Measurements from ENCODE around the gene NPPC.
"Not testable (repeated sequence)": the region's sequence is repeated elsewhere in the genome, so short reads cannot be mapped to it uniquely, and the experiment has no call there.

The NPPC gene

GRCh38 chr2:231884438-231885140, 41.6 kb downstream of the NPPC start:
- Histone ChIP-seq H3K4me3 (ENCODE audit: low read depth, low read length) (no peak overlapping the region), H3K36me3 (ENCODE audit: control insufficient read depth, insufficient read depth, low read length) (no peaks in the 10 kb centered on the region), H3K4me1 (ENCODE audit: control insufficient read depth, insufficient read depth, low read length) (no peaks in the 10 kb centered on the region), H3K27ac (ENCODE audit: low read depth, low read length) (no peak overlapping the region), H3K27me3 (ENCODE audit: control insufficient read depth, insufficient read depth, low read length) (no peaks in the 10 kb centered on the region), H3K9ac (ENCODE audit: low read depth, low read length) (no peak overlapping the region), H3K9me3 (ENCODE audit: control insufficient read depth, insufficient read depth, low read length) (no peaks in the 10 kb centered on the region)

GRCh38 chr2:231883468-231883881, 42.7 kb downstream of the NPPC start:
- Histone ChIP-seq H3K27me3 (ENCODE audit: control insufficient read depth, insufficient read depth, low read length) (no peaks in the 10 kb centered on the region), H3K9me3 (ENCODE audit: control insufficient read depth, insufficient read depth, low read length) (no peaks in the 10 kb centered on the region), H3K4me3 (ENCODE audit: low read depth, low read length) (no peak overlapping the region), H3K9ac (ENCODE audit: low read depth, low read length) (no peak overlapping the region), H3K27ac (ENCODE audit: low read depth, low read length) (no peak overlapping the region), H3K36me3 (ENCODE audit: control insufficient read depth, insufficient read depth, low read length) (no peaks in the 10 kb centered on the region), H3K4me1 (ENCODE audit: control insufficient read depth, insufficient read depth, low read length) (no peaks in the 10 kb centered on the region)

GRCh38 chr2:231882646-231883045, 43.5 kb downstream of the NPPC start:
- no peaks in the 10 kb centered on the region for H3K36me3 ChIP-seq (ENCODE audit: control insufficient read depth, insufficient read depth, low read length)
- no peaks in the 10 kb centered on the region for H3K9me3 ChIP-seq (ENCODE audit: control insufficient read depth, insufficient read depth, low read length)
- no peak overlapping the region for H3K4me3 ChIP-seq (ENCODE audit: low read depth, low read length)
- H3K27ac ChIP-seq (ENCODE audit: low read depth, low read length) = no peak overlapping the region
- no peak overlapping the region for H3K9ac ChIP-seq (ENCODE audit: low read depth, low read length)
- no peaks in the 10 kb centered on the region for H3K27me3 ChIP-seq (ENCODE audit: control insufficient read depth, insufficient read depth, low read length)
- no peaks in the 10 kb centered on the region for H3K4me1 ChIP-seq (ENCODE audit: control insufficient read depth, insufficient read depth, low read length)

GRCh38 chr2:231880371-231880770, 45.8 kb downstream of the NPPC start:
- H3K9ac ChIP-seq (ENCODE audit: low read depth, low read length); H3K4me1 ChIP-seq (ENCODE audit: control insufficient read depth, insufficient read depth, low read length); H3K36me3 ChIP-seq (ENCODE audit: control insufficient read depth, insufficient read depth, low read length); H3K27ac ChIP-seq (ENCODE audit: low read depth, low read length); H3K4me3 ChIP-seq (ENCODE audit: low read depth, low read length); H3K9me3 ChIP-seq (ENCODE audit: control insufficient read depth, insufficient read depth, low read length); H3K27me3 ChIP-seq (ENCODE audit: control insufficient read depth, insufficient read depth, low read length): not testable (repeated sequence)

- Histone ChIP-seq H3K4me3 (ENCODE audit: low read depth, low read length) (no peak overlapping the region), H3K36me3 (ENCODE audit: control insufficient read depth, insufficient read depth, low read length) (no peaks in the 10 kb centered on the region), H3K4me1 (ENCODE audit: control insufficient read depth, insufficient read depth, low read length) (no peaks in the 10 kb centered on the region), H3K27ac (ENCODE audit: low read depth, low read length) (no peak overlapping the region), H3K27me3 (ENCODE audit: control insufficient read depth, insufficient read depth, low read length) (no peaks in the 10 kb centered on the region), H3K9ac (ENCODE audit: low read depth, low read length) (no peak overlapping the region), H3K9me3 (ENCODE audit: control insufficient read depth, insufficient read depth, low read length) (no peaks in the 10 kb centered on the region)
Measured at GRCh38 chr2:231879216-231879615, 47.0 kb downstream of the NPPC start.

GRCh38 chr2:231877533-231878456, 48.4 kb downstream of the NPPC start:
- Histone ChIP-seq H3K36me3 (ENCODE audit: control insufficient read depth, insufficient read depth, low read length) (no peaks in the 10 kb centered on the region), H3K4me1 (ENCODE audit: control insufficient read depth, insufficient read depth, low read length) (no peaks in the 10 kb centered on the region), H3K27ac (ENCODE audit: low read depth, low read length) (no peak overlapping the region)

GRCh38 chr2:231874944-231875343, 51.3 kb downstream of the NPPC start:
- H3K9me3 ChIP-seq (ENCODE audit: control insufficient read depth, insufficient read depth, low read length) = no peaks in the 10 kb centered on the region
- no peaks in the 10 kb centered on the region for H3K36me3 ChIP-seq (ENCODE audit: control insufficient read depth, insufficient read depth, low read length)
- H3K27me3 ChIP-seq (ENCODE audit: control insufficient read depth, insufficient read depth, low read length) = no peaks in the 10 kb centered on the region
- H3K4me3 ChIP-seq (ENCODE audit: low read depth, low read length) = no peak overlapping the region
- no peak overlapping the region for H3K27ac ChIP-seq (ENCODE audit: low read depth, low read length)
- H3K4me1 ChIP-seq (ENCODE audit: control insufficient read depth, insufficient read depth, low read length) = no peaks in the 10 kb centered on the region
- H3K9ac ChIP-seq (ENCODE audit: low read depth, low read length) = no peak overlapping the region

More at GRCh38 chr2:231877533-231878456, 48.4 kb downstream of the NPPC start:
- H3K27me3 ChIP-seq (ENCODE audit: control insufficient read depth, insufficient read depth, low read length) = no peaks in the 10 kb centered on the region
- H3K9me3 ChIP-seq (ENCODE audit: control insufficient read depth, insufficient read depth, low read length) = no peaks in the 10 kb centered on the region
- H3K4me3 ChIP-seq (ENCODE audit: low read depth, low read length) = no peak overlapping the region
- H3K9ac ChIP-seq (ENCODE audit: low read depth, low read length) = no peak overlapping the region

Data from HUES48 (cell line).